SK-N-SH (cell line): ENCODE data around the gene EMC7.

Source experiments
- CHD2 ChIP-seq: fragments of 150-350 bp; IDR thresholded peaks from 2 replicates; pipeline ENCODE4 v1.6.1; 2018; ENCODE audit warnings: low read length; ENCODE audit not compliant: partially characterized antibody
- CTCF ChIP-seq: fragments of 200-600 bp; sonication (generic); IDR thresholded peaks from 2 replicates; pipeline ENCODE4 v1.6.1; 2017; ENCODE audit warnings: antibody characterized with exemption, mild to moderate bottlenecking, moderate library complexity
- GABPA ChIP-seq: IDR thresholded peaks from 2 replicates; pipeline ENCODE4 v1.4.0; 2012; ENCODE audit warnings: low read depth, mild to moderate bottlenecking
- USF1 ChIP-seq: IDR thresholded peaks from 2 replicates; pipeline ENCODE4 v1.4.0; 2012; ENCODE audit warnings: low read depth, borderline replicate concordance
- YY1 ChIP-seq: IDR thresholded peaks from 2 replicates; pipeline ENCODE4 v1.4.0; 2012; ENCODE audit warnings: low read depth, mild to moderate bottlenecking

- TF ChIP-seq GABPA (no peak), YY1 (no peak), USF1 (no peak), CHD2 (no peak), CTCF (peak; percentile 85)
These were observed 8.4 kb upstream of the EMC7 start for GRCh38 chr15:34109797-34110663.
